Measurements from ENCODE around the gene TNFRSF19.

TNFRSF19 gene

GRCh38 chr13:23599083-23599925 lies 29.1 kb downstream of the TNFRSF19 start:
- Histone ChIP-seq H2BK120ac (ENCODE audit: low read depth, low read length) (peak overlapping the region; percentile 61), H3K4ac (ENCODE audit: low read depth, low read length) (no peak overlapping the region), H4K8ac (ENCODE audit: low read depth, low read length) (peak overlapping the region; percentile 81), H3K4me3 (ENCODE audit: low read length) (no peak overlapping the region), H3K18ac (ENCODE audit: low read length) (peak overlapping the region; percentile 87), H2AK5ac (ENCODE audit: low read length) (no peak overlapping the region), H3K56ac (ENCODE audit: low read length) (no peak overlapping the region), H3K9ac (ENCODE audit: low read length) (no peak overlapping the region), H3K23ac (ENCODE audit: low read length) (no peak overlapping the region), H3K36me3 (ENCODE audit: control insufficient read depth, insufficient read depth, low read length) (no peaks in the 10 kb centered on the region), H2BK15ac (replicated peaks; ENCODE audit: low read depth) (no peak overlapping the region), H3K27ac (ENCODE audit: low read depth, low read length) (peak overlapping the region; percentile 77), H3K79me2 (ENCODE audit: control insufficient read depth, insufficient read depth, low read length) (no peaks in the 10 kb centered on the region), H3K4me1 (ENCODE audit: control insufficient read depth, low read depth, low read length) (no peaks in the 10 kb centered on the region), H3K4me2 (ENCODE audit: low read length) (no peak overlapping the region), H4K5ac (ENCODE audit: low read length) (no peak overlapping the region), H3K79me1 (ENCODE audit: low read length) (no peaks in the 10 kb centered on the region), H3K27me3 (ENCODE audit: insufficient read depth, low read length, poor library complexity) (no peaks in the 10 kb centered on the region), H2BK5ac (ENCODE audit: low read length) (no peak overlapping the region)
- no CpG with 5 or more reads among the region's 3 CpGs for WGBS (ENCODE audit: extremely low coverage, insufficient coverage, low lambda C conversion rate)
- peak; percentile 98 for DNase-seq

GRCh38 chr13:23600100-23600499 lies 29.9 kb downstream of the TNFRSF19 start:
- H3K56ac ChIP-seq (ENCODE audit: low read length), result no peak overlapping the region
- no peaks in the 10 kb centered on the region for H3K79me1 ChIP-seq (ENCODE audit: low read length)
- no peaks in the 10 kb centered on the region for H3K36me3 ChIP-seq (ENCODE audit: control insufficient read depth, insufficient read depth, low read length)
- peak overlapping the region; percentile 39 for H4K8ac ChIP-seq (ENCODE audit: low read depth, low read length)
- H3K4ac ChIP-seq (ENCODE audit: low read depth, low read length), result peak overlapping the region; percentile 91
- H2BK15ac ChIP-seq (replicated peaks; ENCODE audit: low read depth), result peak overlapping the region; percentile 36
- no peak overlapping the region for H3K4me3 ChIP-seq (ENCODE audit: low read length)
- peak overlapping the region; percentile 52 for H3K27ac ChIP-seq (ENCODE audit: low read depth, low read length)
- H3K18ac ChIP-seq (ENCODE audit: low read length), result peak overlapping the region; percentile 96
- H2BK120ac ChIP-seq (ENCODE audit: low read depth, low read length), result peak overlapping the region; percentile 94
- peak; percentile 50 for DNase-seq
- H2AK5ac ChIP-seq (ENCODE audit: low read length), result no peak overlapping the region
- no peak overlapping the region for H3K23ac ChIP-seq (ENCODE audit: low read length)
- no CpG with 5 or more reads among the region's 3 CpGs for WGBS (ENCODE audit: extremely low coverage, insufficient coverage, low lambda C conversion rate)
- H2BK5ac ChIP-seq (ENCODE audit: low read length), result no peak overlapping the region
- no peak overlapping the region for H4K5ac ChIP-seq (ENCODE audit: low read length)
- no peaks in the 10 kb centered on the region for H3K79me2 ChIP-seq (ENCODE audit: control insufficient read depth, insufficient read depth, low read length)
- no peaks in the 10 kb centered on the region for H3K4me1 ChIP-seq (ENCODE audit: control insufficient read depth, low read depth, low read length)
- no peaks in the 10 kb centered on the region for H3K27me3 ChIP-seq (ENCODE audit: insufficient read depth, low read length, poor library complexity)
- no peak overlapping the region for H3K4me2 ChIP-seq (ENCODE audit: low read length)
- H3K9ac ChIP-seq (ENCODE audit: low read length), result no peak overlapping the region

- H2BK120ac ChIP-seq (ENCODE audit: low read depth, low read length), result peak overlapping the region; percentile 94
- no peaks in the 10 kb centered on the region for H3K79me1 ChIP-seq (ENCODE audit: low read length)
These were observed 30.3 kb downstream of the TNFRSF19 start for GRCh38 chr13:23600534-23600933.

GRCh38 chr13:23605831-23606230 lies 35.6 kb downstream of the TNFRSF19 start:
- Histone ChIP-seq H3K56ac (ENCODE audit: low read length) (no peak overlapping the region), H3K79me1 (ENCODE audit: low read length) (no peaks in the 10 kb centered on the region), H3K4me3 (ENCODE audit: low read length) (no peak overlapping the region), H3K4me1 (ENCODE audit: control insufficient read depth, low read depth, low read length) (no peaks in the 10 kb centered on the region), H3K4me2 (ENCODE audit: low read length) (no peak overlapping the region), H2BK15ac (replicated peaks; ENCODE audit: low read depth) (no peak overlapping the region), H4K5ac (ENCODE audit: low read length) (no peak overlapping the region), H2AK5ac (ENCODE audit: low read length) (no peak overlapping the region), H3K36me3 (ENCODE audit: control insufficient read depth, insufficient read depth, low read length) (no peaks in the 10 kb centered on the region), H3K18ac (ENCODE audit: low read length) (no peak overlapping the region), H2BK5ac (ENCODE audit: low read length) (no peak overlapping the region), H3K9ac (ENCODE audit: low read length) (no peak overlapping the region), H3K79me2 (ENCODE audit: control insufficient read depth, insufficient read depth, low read length) (no peaks in the 10 kb centered on the region), H2BK120ac (ENCODE audit: low read depth, low read length) (no peak overlapping the region), H3K23ac (ENCODE audit: low read length) (no peak overlapping the region), H3K4ac (ENCODE audit: low read depth, low read length) (no peak overlapping the region), H3K27me3 (ENCODE audit: insufficient read depth, low read length, poor library complexity) (no peaks in the 10 kb centered on the region), H4K8ac (ENCODE audit: low read depth, low read length) (no peak overlapping the region), H3K27ac (ENCODE audit: low read depth, low read length) (no peak overlapping the region)
- no CpG with 5 or more reads among the region's 3 CpGs for WGBS (ENCODE audit: extremely low coverage, insufficient coverage, low lambda C conversion rate)
- DNase-seq, result no peak

More at GRCh38 chr13:23600534-23600933, 30.3 kb downstream of the TNFRSF19 start:
- H3K4me3 ChIP-seq (ENCODE audit: low read length), result no peak overlapping the region
- no peaks in the 10 kb centered on the region for H3K36me3 ChIP-seq (ENCODE audit: control insufficient read depth, insufficient read depth, low read length)
- no peak overlapping the region for H2AK5ac ChIP-seq (ENCODE audit: low read length)
- peak overlapping the region; percentile 21 for H2BK5ac ChIP-seq (ENCODE audit: low read length)
- H3K56ac ChIP-seq (ENCODE audit: low read length), result peak overlapping the region; percentile 1
- H3K23ac ChIP-seq (ENCODE audit: low read length), result no peak overlapping the region
- no peaks in the 10 kb centered on the region for H3K4me1 ChIP-seq (ENCODE audit: control insufficient read depth, low read depth, low read length)
- no peak overlapping the region for H3K4ac ChIP-seq (ENCODE audit: low read depth, low read length)
- H3K27me3 ChIP-seq (ENCODE audit: insufficient read depth, low read length, poor library complexity), result no peaks in the 10 kb centered on the region
- H3K79me2 ChIP-seq (ENCODE audit: control insufficient read depth, insufficient read depth, low read length), result no peaks in the 10 kb centered on the region
- no peak overlapping the region for H3K9ac ChIP-seq (ENCODE audit: low read length)
- no peak overlapping the region for H4K8ac ChIP-seq (ENCODE audit: low read depth, low read length)
- H4K5ac ChIP-seq (ENCODE audit: low read length), result no peak overlapping the region
- DNase-seq, result peak; percentile 69
- no peak overlapping the region for H3K4me2 ChIP-seq (ENCODE audit: low read length)
- peak overlapping the region; percentile 36 for H2BK15ac ChIP-seq (replicated peaks; ENCODE audit: low read depth)
- H3K27ac ChIP-seq (ENCODE audit: low read depth, low read length), result peak overlapping the region; percentile 52
- no peak overlapping the region for H3K18ac ChIP-seq (ENCODE audit: low read length)

- no CpG with 5 or more reads among the region's 3 CpGs for WGBS (ENCODE audit: extremely low coverage, insufficient coverage, low lambda C conversion rate)
- Histone ChIP-seq H2BK5ac (ENCODE audit: low read length) (no peak overlapping the region), H3K4ac (ENCODE audit: low read depth, low read length) (no peak overlapping the region), H3K4me2 (ENCODE audit: low read length) (no peak overlapping the region), H2BK120ac (ENCODE audit: low read depth, low read length) (no peak overlapping the region), H3K4me1 (ENCODE audit: control insufficient read depth, low read depth, low read length) (no peaks in the 10 kb centered on the region), H4K5ac (ENCODE audit: low read length) (no peak overlapping the region), H3K79me2 (ENCODE audit: control insufficient read depth, insufficient read depth, low read length) (no peaks in the 10 kb centered on the region), H3K56ac (ENCODE audit: low read length) (no peak overlapping the region), H2AK5ac (ENCODE audit: low read length) (no peak overlapping the region), H3K27me3 (ENCODE audit: insufficient read depth, low read length, poor library complexity) (no peaks in the 10 kb centered on the region), H3K18ac (ENCODE audit: low read length) (no peak overlapping the region), H3K79me1 (ENCODE audit: low read length) (no peaks in the 10 kb centered on the region), H3K9ac (ENCODE audit: low read length) (no peak overlapping the region), H3K27ac (ENCODE audit: low read depth, low read length) (no peak overlapping the region), H2BK15ac (replicated peaks; ENCODE audit: low read depth) (no peak overlapping the region), H3K4me3 (ENCODE audit: low read length) (no peak overlapping the region), H3K23ac (ENCODE audit: low read length) (no peak overlapping the region), H4K8ac (ENCODE audit: low read depth, low read length) (no peak overlapping the region), H3K36me3 (ENCODE audit: control insufficient read depth, insufficient read depth, low read length) (no peaks in the 10 kb centered on the region)
- no peak for DNase-seq
These were observed 37.9 kb downstream of the TNFRSF19 start for GRCh38 chr13:23608138-23608537.
